ENCODE data around the gene SHLD2.
"Not testable (repeated sequence)": the region's sequence is repeated elsewhere in the genome, so short reads cannot be mapped to it uniquely, and the experiment has no call there.

Gene SHLD2

DNA sequence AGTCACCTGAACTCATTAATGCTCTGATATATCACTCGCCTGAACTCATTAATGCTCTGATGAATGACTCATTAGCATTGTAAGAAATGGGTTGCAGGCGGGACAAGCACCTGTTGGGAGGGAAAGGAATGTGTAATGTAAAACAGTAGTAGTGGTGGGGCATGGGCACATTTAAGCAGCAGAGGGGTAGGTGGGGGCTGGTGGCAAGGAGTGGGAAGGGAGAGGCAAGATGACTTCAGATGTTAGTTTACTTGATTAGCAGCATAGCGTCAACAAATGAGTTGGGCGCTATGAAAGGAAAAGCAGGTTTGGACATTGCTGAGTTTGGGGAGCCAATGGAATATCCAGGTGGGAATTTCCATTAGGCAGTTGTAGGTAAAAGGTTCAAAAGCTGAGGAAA, 61.8 kb downstream of the SHLD2 start:
- not testable (repeated sequence) for H3K27me3 ChIP-seq (ENCODE audit: control insufficient read depth in 1 of 2, insufficient read depth in 2 of 2, low read length in 2 of 2); H3K4me1 ChIP-seq (ENCODE audit: insufficient read depth, low read length); H3K36me3 ChIP-seq (ENCODE audit: insufficient read depth, low read length); H3K9ac ChIP-seq (ENCODE audit: low read length); H3K9me3 ChIP-seq (ENCODE audit: low read length); H3K4me3 ChIP-seq (ENCODE audit: low read depth in 1 of 2, low read length in 2 of 2); H3K27ac ChIP-seq (ENCODE audit: low read depth, low read length)

- not testable (repeated sequence) for H3K9me3 ChIP-seq (ENCODE audit: low read length); H3K9ac ChIP-seq (ENCODE audit: low read length); H3K4me1 ChIP-seq (ENCODE audit: insufficient read depth, low read length); H3K27me3 ChIP-seq (ENCODE audit: control insufficient read depth in 1 of 2, insufficient read depth in 2 of 2, low read length in 2 of 2); H3K36me3 ChIP-seq (ENCODE audit: insufficient read depth, low read length); H3K4me3 ChIP-seq (ENCODE audit: low read depth in 1 of 2, low read length in 2 of 2); H3K27ac ChIP-seq (ENCODE audit: low read depth, low read length)
These were observed 62.8 kb downstream of the SHLD2 start for GRCh38 chr10:87157821-87158220.

DNA sequence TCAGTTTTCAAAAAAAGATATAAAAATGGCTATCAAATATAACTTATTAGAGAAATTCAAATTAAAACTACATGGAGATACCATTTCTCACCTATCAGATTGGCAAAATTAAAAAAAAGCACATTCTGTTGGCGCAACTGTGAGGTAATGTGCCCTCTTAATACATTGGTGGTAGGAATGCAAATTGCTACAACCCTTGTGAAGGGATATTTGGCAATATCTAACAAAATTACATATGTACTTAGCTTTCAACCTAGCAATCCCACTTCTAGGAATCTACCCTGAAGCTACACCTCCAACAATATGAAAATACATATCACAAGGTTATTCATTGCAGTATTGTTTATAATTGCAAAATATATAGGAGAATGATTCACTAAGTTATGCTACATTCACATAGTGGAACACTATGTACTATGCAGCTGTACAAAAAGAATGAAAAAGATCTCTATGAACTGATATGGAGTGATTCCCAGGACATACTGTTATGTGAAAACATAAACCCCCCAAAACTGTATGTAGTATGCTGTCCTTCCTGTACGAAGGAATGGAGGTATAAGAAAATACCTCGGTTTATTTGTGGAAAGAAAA, 67.8 kb downstream of the SHLD2 start:
- not testable (repeated sequence) for H3K9ac ChIP-seq (ENCODE audit: low read length); H3K27me3 ChIP-seq (ENCODE audit: control insufficient read depth in 1 of 2, insufficient read depth in 2 of 2, low read length in 2 of 2); H3K4me1 ChIP-seq (ENCODE audit: insufficient read depth, low read length); H3K4me3 ChIP-seq (ENCODE audit: low read depth in 1 of 2, low read length in 2 of 2); H3K27ac ChIP-seq (ENCODE audit: low read depth, low read length); H3K9me3 ChIP-seq (ENCODE audit: low read length); H3K36me3 ChIP-seq (ENCODE audit: insufficient read depth, low read length)

- not testable (repeated sequence) for H3K27me3 ChIP-seq (ENCODE audit: control insufficient read depth in 1 of 2, insufficient read depth in 2 of 2, low read length in 2 of 2); H3K9me3 ChIP-seq (ENCODE audit: low read length); H3K36me3 ChIP-seq (ENCODE audit: insufficient read depth, low read length); H3K4me1 ChIP-seq (ENCODE audit: insufficient read depth, low read length); H3K4me3 ChIP-seq (ENCODE audit: low read depth in 1 of 2, low read length in 2 of 2); H3K27ac ChIP-seq (ENCODE audit: low read depth, low read length); H3K9ac ChIP-seq (ENCODE audit: low read length)
These were observed 68.4 kb downstream of the SHLD2 start for GRCh38 chr10:87163414-87163813.

DNA sequence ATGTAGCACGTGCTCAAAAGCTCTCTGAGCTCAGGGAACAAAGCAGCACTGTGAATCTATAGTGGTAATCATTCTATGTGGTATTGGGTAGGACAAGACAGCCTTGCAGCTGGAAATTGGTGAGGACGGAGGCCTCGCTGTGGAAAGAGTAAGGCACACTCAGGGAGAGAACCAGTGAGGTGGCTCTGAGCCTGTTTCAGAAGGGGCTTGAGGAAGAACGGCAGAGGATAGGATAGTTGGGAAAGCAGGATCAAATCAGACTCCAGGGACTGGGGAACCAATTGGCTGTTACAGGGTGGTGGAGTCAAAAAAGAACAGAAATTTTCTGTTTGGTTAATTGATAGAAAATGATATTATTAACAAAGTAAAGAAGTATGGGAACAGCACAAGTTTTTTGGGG, 74.9 kb downstream of the SHLD2 start:
- H3K9ac ChIP-seq (ENCODE audit: low read length); H3K9me3 ChIP-seq (ENCODE audit: low read length); H3K4me1 ChIP-seq (ENCODE audit: insufficient read depth, low read length); H3K27me3 ChIP-seq (ENCODE audit: control insufficient read depth in 1 of 2, insufficient read depth in 2 of 2, low read length in 2 of 2); H3K4me3 ChIP-seq (ENCODE audit: low read depth in 1 of 2, low read length in 2 of 2); H3K36me3 ChIP-seq (ENCODE audit: insufficient read depth, low read length); H3K27ac ChIP-seq (ENCODE audit: low read depth, low read length): not testable (repeated sequence)

GRCh38 chr10:87170705-87171104, 75.7 kb downstream of the SHLD2 start:
- H3K4me3 ChIP-seq (ENCODE audit: low read depth in 1 of 2, low read length in 2 of 2); H3K9ac ChIP-seq (ENCODE audit: low read length); H3K9me3 ChIP-seq (ENCODE audit: low read length); H3K4me1 ChIP-seq (ENCODE audit: insufficient read depth, low read length); H3K36me3 ChIP-seq (ENCODE audit: insufficient read depth, low read length); H3K27me3 ChIP-seq (ENCODE audit: control insufficient read depth in 1 of 2, insufficient read depth in 2 of 2, low read length in 2 of 2); H3K27ac ChIP-seq (ENCODE audit: low read depth, low read length): not testable (repeated sequence)

GRCh38 chr10:87171670-87172069, 76.7 kb downstream of the SHLD2 start:
- not testable (repeated sequence) for H3K9me3 ChIP-seq (ENCODE audit: low read length); H3K4me3 ChIP-seq (ENCODE audit: low read depth in 1 of 2, low read length in 2 of 2); H3K4me1 ChIP-seq (ENCODE audit: insufficient read depth, low read length); H3K27ac ChIP-seq (ENCODE audit: low read depth, low read length); H3K9ac ChIP-seq (ENCODE audit: low read length); H3K36me3 ChIP-seq (ENCODE audit: insufficient read depth, low read length); H3K27me3 ChIP-seq (ENCODE audit: control insufficient read depth in 1 of 2, insufficient read depth in 2 of 2, low read length in 2 of 2)

DNA sequence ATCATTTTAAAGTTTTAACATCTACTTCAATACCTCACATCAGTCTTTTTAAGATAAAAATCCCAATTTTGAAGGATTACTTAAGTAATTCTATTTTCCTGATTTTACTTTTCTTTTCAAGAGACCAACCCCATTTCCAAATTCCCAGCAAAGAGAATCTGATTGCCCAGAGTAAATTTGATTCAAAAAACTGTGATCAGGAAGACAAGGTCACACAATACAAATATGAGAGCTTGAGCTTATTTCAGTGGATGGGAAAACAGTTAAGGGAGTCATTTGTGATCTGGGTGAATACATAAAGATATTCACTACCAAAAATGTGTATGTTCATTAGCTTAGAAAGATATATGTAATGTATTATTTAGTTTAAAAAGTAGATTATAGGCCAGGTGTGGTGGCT, 77.2 kb downstream of the SHLD2 start:
- not testable (repeated sequence) for H3K27me3 ChIP-seq (ENCODE audit: control insufficient read depth in 1 of 2, insufficient read depth in 2 of 2, low read length in 2 of 2); H3K4me1 ChIP-seq (ENCODE audit: insufficient read depth, low read length); H3K27ac ChIP-seq (ENCODE audit: low read depth, low read length); H3K4me3 ChIP-seq (ENCODE audit: low read depth in 1 of 2, low read length in 2 of 2); H3K9ac ChIP-seq (ENCODE audit: low read length); H3K36me3 ChIP-seq (ENCODE audit: insufficient read depth, low read length); H3K9me3 ChIP-seq (ENCODE audit: low read length)

GRCh38 chr10:87177587-87177986, 82.6 kb downstream of the SHLD2 start:
- H3K27ac ChIP-seq (ENCODE audit: low read depth, low read length); H3K9ac ChIP-seq (ENCODE audit: low read length); H3K4me3 ChIP-seq (ENCODE audit: low read depth in 1 of 2, low read length in 2 of 2); H3K4me1 ChIP-seq (ENCODE audit: insufficient read depth, low read length); H3K27me3 ChIP-seq (ENCODE audit: control insufficient read depth in 1 of 2, insufficient read depth in 2 of 2, low read length in 2 of 2); H3K36me3 ChIP-seq (ENCODE audit: insufficient read depth, low read length); H3K9me3 ChIP-seq (ENCODE audit: low read length): not testable (repeated sequence)

DNA sequence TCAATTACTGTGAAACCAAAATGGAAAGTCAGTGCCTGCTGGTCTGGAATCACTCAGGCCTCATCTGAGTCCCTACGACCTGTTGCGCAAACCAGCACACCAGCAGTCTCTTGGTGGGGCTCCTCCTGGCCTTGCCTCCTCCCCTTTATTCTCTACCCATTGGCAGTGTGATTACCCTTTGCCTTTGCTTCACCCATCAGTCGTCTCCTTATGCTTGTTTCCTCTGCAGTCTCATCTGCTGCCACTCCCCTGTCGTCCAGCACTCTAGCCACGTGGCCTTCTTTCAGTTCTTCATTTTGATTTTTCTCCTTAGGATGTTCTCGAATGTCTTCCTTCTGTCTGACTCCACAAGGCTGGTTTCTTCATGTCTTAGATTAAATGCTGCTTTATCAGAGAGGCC, 89.4 kb downstream of the SHLD2 start:
- H3K27ac ChIP-seq (ENCODE audit: low read depth, low read length); H3K9me3 ChIP-seq (ENCODE audit: low read length): not testable (repeated sequence)

DNA sequence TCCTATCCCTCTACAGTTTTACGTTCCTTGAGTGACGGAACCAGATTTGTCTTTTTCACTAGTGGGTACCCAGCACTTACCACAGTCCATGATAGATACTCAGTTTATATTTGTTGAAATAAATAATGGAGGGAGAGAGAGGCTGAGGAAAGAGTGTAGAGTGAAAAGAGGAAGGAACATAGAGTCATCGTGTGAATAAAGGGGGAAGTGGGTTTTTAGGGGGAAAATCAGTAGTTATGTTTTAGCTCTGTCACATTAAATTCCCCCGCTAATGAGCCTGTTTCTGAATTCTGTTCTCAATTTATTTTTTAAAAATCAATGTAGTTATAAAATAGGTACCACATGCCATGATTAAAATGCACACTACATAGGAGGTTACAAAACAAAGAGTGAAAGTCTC, 91.0 kb downstream of the SHLD2 start:
- not testable (repeated sequence) for H3K27me3 ChIP-seq (ENCODE audit: control insufficient read depth in 1 of 2, insufficient read depth in 2 of 2, low read length in 2 of 2); H3K4me3 ChIP-seq (ENCODE audit: low read depth in 1 of 2, low read length in 2 of 2); H3K36me3 ChIP-seq (ENCODE audit: insufficient read depth, low read length)

More for the DNA sequence above, 89.4 kb downstream of the SHLD2 start:
- H3K4me1 ChIP-seq (ENCODE audit: insufficient read depth, low read length); H3K9ac ChIP-seq (ENCODE audit: low read length); H3K27me3 ChIP-seq (ENCODE audit: control insufficient read depth in 1 of 2, insufficient read depth in 2 of 2, low read length in 2 of 2); H3K4me3 ChIP-seq (ENCODE audit: low read depth in 1 of 2, low read length in 2 of 2); H3K36me3 ChIP-seq (ENCODE audit: insufficient read depth, low read length): not testable (repeated sequence)

GRCh38 chr10:87187573-87187972, 92.6 kb downstream of the SHLD2 start:
- H3K9ac ChIP-seq (ENCODE audit: low read length); H3K27me3 ChIP-seq (ENCODE audit: control insufficient read depth in 1 of 2, insufficient read depth in 2 of 2, low read length in 2 of 2): not testable (repeated sequence)

More for the DNA sequence above, 91.0 kb downstream of the SHLD2 start:
- H3K9ac ChIP-seq (ENCODE audit: low read length); H3K4me1 ChIP-seq (ENCODE audit: insufficient read depth, low read length); H3K9me3 ChIP-seq (ENCODE audit: low read length); H3K27ac ChIP-seq (ENCODE audit: low read depth, low read length): not testable (repeated sequence)

More at GRCh38 chr10:87187573-87187972, 92.6 kb downstream of the SHLD2 start:
- not testable (repeated sequence) for H3K36me3 ChIP-seq (ENCODE audit: insufficient read depth, low read length); H3K4me3 ChIP-seq (ENCODE audit: low read depth in 1 of 2, low read length in 2 of 2); H3K4me1 ChIP-seq (ENCODE audit: insufficient read depth, low read length); H3K9me3 ChIP-seq (ENCODE audit: low read length); H3K27ac ChIP-seq (ENCODE audit: low read depth, low read length)
